GM12874 (cell line): ENCODE data around the gene ABCA2.

ENCODE experiments used
- TF ChIP-seq, protein P1 (sequence below): IDR thresholded peaks from 2 replicates; pipeline ENCODE4 v1.5.1; 2011; ENCODE audit warnings: low read depth, mild to moderate bottlenecking, control low read depth, low read length, moderate library complexity; ENCODE audit not compliant: insufficient read depth

ABCA2 gene

DNA sequence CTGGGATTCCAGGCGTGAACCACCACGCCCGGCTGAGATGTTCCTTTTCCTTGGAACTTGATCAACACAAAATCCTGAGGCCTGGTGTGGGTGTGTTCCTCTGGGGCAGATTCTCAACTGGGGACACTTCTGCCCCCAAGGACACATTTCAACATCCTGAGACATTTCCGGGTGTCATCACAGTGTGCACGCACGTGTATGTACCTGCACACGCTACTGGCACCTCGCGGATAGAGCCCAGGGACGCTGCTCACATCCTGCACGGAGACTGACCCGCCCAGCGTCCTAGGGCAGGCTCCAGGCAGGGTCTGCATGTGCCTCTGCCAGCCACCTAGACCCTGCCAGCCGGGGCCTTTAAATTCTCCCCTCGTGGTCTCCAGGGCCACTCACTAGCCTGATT, 34.3 kb upstream of the ABCA2 start:
- TF ChIP-seq, protein P1, sequence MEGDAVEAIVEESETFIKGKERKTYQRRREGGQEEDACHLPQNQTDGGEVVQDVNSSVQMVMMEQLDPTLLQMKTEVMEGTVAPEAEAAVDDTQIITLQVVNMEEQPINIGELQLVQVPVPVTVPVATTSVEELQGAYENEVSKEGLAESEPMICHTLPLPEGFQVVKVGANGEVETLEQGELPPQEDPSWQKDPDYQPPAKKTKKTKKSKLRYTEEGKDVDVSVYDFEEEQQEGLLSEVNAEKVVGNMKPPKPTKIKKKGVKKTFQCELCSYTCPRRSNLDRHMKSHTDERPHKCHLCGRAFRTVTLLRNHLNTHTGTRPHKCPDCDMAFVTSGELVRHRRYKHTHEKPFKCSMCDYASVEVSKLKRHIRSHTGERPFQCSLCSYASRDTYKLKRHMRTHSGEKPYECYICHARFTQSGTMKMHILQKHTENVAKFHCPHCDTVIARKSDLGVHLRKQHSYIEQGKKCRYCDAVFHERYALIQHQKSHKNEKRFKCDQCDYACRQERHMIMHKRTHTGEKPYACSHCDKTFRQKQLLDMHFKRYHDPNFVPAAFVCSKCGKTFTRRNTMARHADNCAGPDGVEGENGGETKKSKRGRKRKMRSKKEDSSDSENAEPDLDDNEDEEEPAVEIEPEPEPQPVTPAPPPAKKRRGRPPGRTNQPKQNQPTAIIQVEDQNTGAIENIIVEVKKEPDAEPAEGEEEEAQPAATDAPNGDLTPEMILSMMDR = no peak

DNA sequence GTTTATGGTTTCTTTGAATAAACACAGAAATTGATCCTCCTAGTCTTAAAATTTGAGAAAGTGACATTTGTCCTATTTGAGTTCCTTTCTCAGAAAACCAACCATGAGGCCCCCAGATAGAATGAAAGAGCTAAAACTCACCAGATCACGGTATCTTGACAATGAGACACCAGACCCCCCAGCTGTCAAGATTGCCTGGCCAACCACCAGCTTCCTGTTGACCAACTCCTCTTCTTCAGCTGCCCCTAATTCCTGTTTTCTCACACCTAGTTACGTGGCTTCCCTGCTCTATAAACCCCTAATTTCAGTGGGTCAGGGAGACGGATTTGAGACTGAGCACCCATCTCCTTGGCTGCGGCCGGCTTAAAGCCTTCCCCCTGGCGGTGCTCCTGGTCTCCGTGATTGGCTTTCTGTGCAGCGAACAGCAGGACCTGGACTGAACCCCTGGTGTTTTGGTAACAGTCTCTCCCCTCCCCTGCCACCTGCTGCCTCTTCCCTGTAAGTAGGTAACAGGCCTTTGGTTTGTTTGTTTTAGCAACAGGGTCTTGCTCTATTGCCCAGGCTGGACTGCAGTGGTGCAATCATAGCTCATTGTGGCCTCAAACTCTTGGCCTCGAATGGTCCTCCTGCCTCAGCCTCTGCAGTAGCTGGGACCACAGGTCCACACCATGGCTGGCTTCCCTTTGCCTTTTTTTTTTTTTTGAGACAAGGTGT, 30.6 kb upstream of the ABCA2 start:
- TF ChIP-seq, protein P1 = no peak

- TF ChIP-seq, protein P1 = no peak
These were observed 29.5 kb upstream of the ABCA2 start for GRCh38 chr9:137057545-137057944.

- TF ChIP-seq, protein P1 = no peak
These were observed 28.8 kb upstream of the ABCA2 start for GRCh38 chr9:137056739-137057415.

- TF ChIP-seq, protein P1 = no peak
These were observed 27.6 kb upstream of the ABCA2 start for GRCh38 chr9:137055385-137056364.

- TF ChIP-seq, protein P1 = no peak
These were observed 26.9 kb upstream of the ABCA2 start for GRCh38 chr9:137054932-137055384.
